Stomach (tissue), 4 donors: Measurements from ENCODE around the gene CABP2.

ENCODE experiments used
- CTCF ChIP-seq, 7 experiments: fragments of 450-650 bp in 4 of 7; fragments of 200-600 bp in 3 of 7; sonication (generic) in 3 of 7; IDR thresholded peaks; one replicate each; pipeline ENCODE4 v1.5.1; 2016 to 2019; ENCODE audit warnings: antibody characterized with exemption in 7 of 7, control low read depth in 2 of 7, mild to moderate bottlenecking in 1 of 7
- EP300 ChIP-seq: sonication (generic); formaldehyde crosslinking; IDR thresholded peaks from one replicate; pipeline ENCODE4 v1.6.1; 2017; ENCODE audit warnings: antibody characterized with exemption
- POLR2A ChIP-seq, 4 donors: fragments of 450-650 bp; IDR thresholded peaks; one replicate each; pipeline ENCODE4 v1.6.1; 2016; ENCODE audit warnings: antibody characterized with exemption in 4 of 4, control low read depth in 2 of 4, mild to moderate bottlenecking in 1 of 4, moderate library complexity in 1 of 4
- POLR2AphosphoS5 ChIP-seq, 3 donors: sonication (generic); formaldehyde crosslinking; IDR thresholded peaks; one replicate each; pipeline ENCODE4 v1.6.1; 2016; ENCODE audit warnings: antibody characterized with exemption in 3 of 3

- TF ChIP-seq POLR2AphosphoS5 (IDR thresholded peaks at IDR 0.05), result no peak
- TF ChIP-seq CTCF (IDR thresholded peaks at IDR 0.05), result no peak
- no peak for TF ChIP-seq EP300
- no peak for TF ChIP-seq POLR2A (IDR thresholded peaks at IDR 0.05)
These were observed 50.4 kb downstream of the CABP2 start for GRCh38 chr11:67472882-67473281.
